ENCODE data around the gene ZNF516. TPM values are rescaled to one million over a fixed set of nuclear protein-coding genes. Genes with fewer than 3 reads are reported as not detected.

Gene ZNF516
- total RNA-seq, 1 experiment from 2014 or later = 22.6 TPM

DNA sequence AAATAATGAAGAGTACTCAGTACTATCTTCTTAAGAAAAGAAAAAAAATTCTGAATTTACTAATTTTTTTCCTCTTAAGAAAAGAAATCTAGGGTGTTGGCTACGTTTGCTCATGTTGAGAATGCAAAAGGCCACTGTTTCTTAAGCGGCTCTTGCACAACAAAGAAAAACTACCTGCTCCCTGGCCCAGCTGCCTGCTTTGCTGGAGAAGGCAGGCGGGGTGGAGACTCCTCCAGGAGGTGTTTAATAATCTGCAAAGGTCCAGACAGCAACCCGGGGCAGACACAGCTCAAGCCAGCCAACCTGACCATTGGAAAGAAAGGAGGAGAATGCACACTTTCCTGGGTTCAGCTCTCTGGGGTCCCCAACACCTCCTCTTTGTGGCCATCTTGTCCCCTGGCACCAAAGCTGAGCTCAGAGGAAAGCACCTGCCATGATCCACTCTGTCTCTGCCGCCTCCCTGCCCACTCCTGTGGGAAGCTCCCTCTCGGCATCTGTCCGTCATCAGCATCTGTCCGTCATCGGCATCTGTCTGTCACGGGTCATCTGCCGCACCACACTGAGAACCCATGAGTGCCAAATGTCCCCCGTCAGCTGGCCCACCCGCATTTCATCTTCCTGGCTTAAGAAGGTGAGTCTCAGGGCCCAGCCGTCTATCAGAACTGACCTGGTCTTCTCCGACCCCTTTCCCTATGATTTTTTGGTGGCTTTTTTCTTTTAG, 11.9 kb downstream of the ZNF516 start:
- H4K5ac ChIP-seq (ENCODE audit: insufficient read length, low read depth, low read length) = no peak overlapping the region
- no peak overlapping the region for H3T11ph ChIP-seq (ENCODE audit: low read length)
- DNase-seq = no peak
- no peaks in the 10 kb centered on the region for H3K23me2 ChIP-seq (ENCODE audit: insufficient read length, low read depth, low read length, poor library complexity, severe bottlenecking)
- H4K8ac ChIP-seq (replicated peaks; ENCODE audit: insufficient read length, low read depth, low read length) = no peak overlapping the region
- no peak overlapping the region for H3K56ac ChIP-seq (ENCODE audit: insufficient read length, low read depth, low read length)
- no peak overlapping the region for H2BK12ac ChIP-seq (ENCODE audit: insufficient read length, low read depth, low read length)
- no peak overlapping the region for H2BK20ac ChIP-seq (ENCODE audit: low read depth, low read length, poor library complexity, severe bottlenecking)
- H3K4ac ChIP-seq (ENCODE audit: low read depth, low read length) = no peak overlapping the region
- H3K27ac Mint-ChIP-seq = no peak overlapping the region
- no peak overlapping the region for H3K14ac ChIP-seq (ENCODE audit: insufficient read depth, low read length)
- no peaks in the 10 kb centered on the region for H4K20me1 ChIP-seq (ENCODE audit: control insufficient read depth, insufficient read depth, insufficient read length)
- H3K9me3 ChIP-seq (ENCODE audit: control insufficient read depth, low read depth, low read length) = no peaks in the 10 kb centered on the region
- no peak overlapping the region for H2BK120ac ChIP-seq (ENCODE audit: low read depth, low read length, poor library complexity, severe bottlenecking)
- H3K9me3 Mint-ChIP-seq = no peaks in the 10 kb centered on the region
- TF ChIP-seq, protein P1, sequence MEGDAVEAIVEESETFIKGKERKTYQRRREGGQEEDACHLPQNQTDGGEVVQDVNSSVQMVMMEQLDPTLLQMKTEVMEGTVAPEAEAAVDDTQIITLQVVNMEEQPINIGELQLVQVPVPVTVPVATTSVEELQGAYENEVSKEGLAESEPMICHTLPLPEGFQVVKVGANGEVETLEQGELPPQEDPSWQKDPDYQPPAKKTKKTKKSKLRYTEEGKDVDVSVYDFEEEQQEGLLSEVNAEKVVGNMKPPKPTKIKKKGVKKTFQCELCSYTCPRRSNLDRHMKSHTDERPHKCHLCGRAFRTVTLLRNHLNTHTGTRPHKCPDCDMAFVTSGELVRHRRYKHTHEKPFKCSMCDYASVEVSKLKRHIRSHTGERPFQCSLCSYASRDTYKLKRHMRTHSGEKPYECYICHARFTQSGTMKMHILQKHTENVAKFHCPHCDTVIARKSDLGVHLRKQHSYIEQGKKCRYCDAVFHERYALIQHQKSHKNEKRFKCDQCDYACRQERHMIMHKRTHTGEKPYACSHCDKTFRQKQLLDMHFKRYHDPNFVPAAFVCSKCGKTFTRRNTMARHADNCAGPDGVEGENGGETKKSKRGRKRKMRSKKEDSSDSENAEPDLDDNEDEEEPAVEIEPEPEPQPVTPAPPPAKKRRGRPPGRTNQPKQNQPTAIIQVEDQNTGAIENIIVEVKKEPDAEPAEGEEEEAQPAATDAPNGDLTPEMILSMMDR (conservative IDR thresholded peaks at IDR 0.05) = no peak
- no peak overlapping the region for H3K23ac ChIP-seq (ENCODE audit: insufficient read length, low read depth, low read length)
- H4K91ac ChIP-seq (ENCODE audit: insufficient read length, low read depth, low read length) = no peak overlapping the region
- no peak overlapping the region for H2BK15ac ChIP-seq (ENCODE audit: low read depth, low read length)
- peaks cover 43 to 45% of the 10 kb centered on the region in 2 experiments for H3K4me1 Mint-ChIP-seq
- peaks cover under 1% of the 10 kb centered on the region for H3K27me3 Mint-ChIP-seq (ENCODE audit: low read depth)
- peaks cover 0 to 2% (median 0%) of the 10 kb centered on the region in 3 experiments; a peak in 3 of 7 replicates for H3K36me3 Mint-ChIP-seq (ENCODE audit: insufficient read depth in 1 of 3, low read depth in 3 of 3)
- H2AFZ ChIP-seq (ENCODE audit: low read length) = no peak overlapping the region
- H3K79me1 ChIP-seq (ENCODE audit: insufficient read depth, low read depth, low read length, poor library complexity, severe bottlenecking) = peaks cover 2% of the 10 kb centered on the region
- H3K9ac ChIP-seq (ENCODE audit: extremely low read depth, insufficient read length, low read length) = no peak overlapping the region
- no peak overlapping the region for H2BK5ac ChIP-seq (ENCODE audit: insufficient read length, low read length)
- WGBS (ENCODE audit: extremely low coverage, insufficient read length, low lambda C conversion rate) = no CpG with 5 or more reads among the region's 15 CpGs
- H2AK5ac ChIP-seq (ENCODE audit: insufficient read length, low read length) = no peak overlapping the region
- H3K27ac ChIP-seq (ENCODE audit: insufficient read length, low read depth, low read length) = no peak overlapping the region
- no peak overlapping the region for H3K4me2 ChIP-seq (ENCODE audit: insufficient read depth, insufficient read length, low read length)
- peaks cover 15% of the 10 kb centered on the region for H3K4me1 ChIP-seq (ENCODE audit: insufficient read depth, low read length)
- no peak overlapping the region for H3K4me3 Mint-ChIP-seq
- H3K79me2 ChIP-seq (ENCODE audit: insufficient read depth, low read length) = no peaks in the 10 kb centered on the region; the same call in 1 of the 2 replicates
- H3K27me3 ChIP-seq (ENCODE audit: insufficient read depth, low read length) = no peaks in the 10 kb centered on the region; the same call in 1 of the 2 replicates
- no peak overlapping the region for H3K18ac ChIP-seq (ENCODE audit: insufficient read length, low read depth, low read length)

Measured in H9 (cell line).